ENCODE measurements around the gene TRMT1.

TRMT1 gene

DNA sequence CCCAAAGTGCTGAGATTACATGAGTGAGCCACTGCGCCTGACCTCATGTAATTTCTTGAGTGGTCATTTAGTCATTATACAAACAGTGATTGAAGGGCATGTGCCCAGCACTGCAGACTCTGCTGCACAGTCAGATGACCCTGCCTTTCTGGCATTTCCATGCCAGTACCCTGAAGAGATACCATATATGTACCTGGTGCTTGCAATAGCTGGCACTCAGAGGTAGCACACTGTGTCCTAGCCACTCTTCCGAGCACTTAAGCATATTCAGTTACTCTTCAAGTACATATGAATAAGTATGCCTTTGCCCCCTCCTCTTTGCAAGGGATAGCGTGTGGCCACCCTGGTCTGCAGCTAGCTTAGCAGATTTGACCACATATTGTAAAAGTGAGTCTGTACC, 18.1 kb upstream of the TRMT1 start:
- TF ChIP-seq, protein P1, sequence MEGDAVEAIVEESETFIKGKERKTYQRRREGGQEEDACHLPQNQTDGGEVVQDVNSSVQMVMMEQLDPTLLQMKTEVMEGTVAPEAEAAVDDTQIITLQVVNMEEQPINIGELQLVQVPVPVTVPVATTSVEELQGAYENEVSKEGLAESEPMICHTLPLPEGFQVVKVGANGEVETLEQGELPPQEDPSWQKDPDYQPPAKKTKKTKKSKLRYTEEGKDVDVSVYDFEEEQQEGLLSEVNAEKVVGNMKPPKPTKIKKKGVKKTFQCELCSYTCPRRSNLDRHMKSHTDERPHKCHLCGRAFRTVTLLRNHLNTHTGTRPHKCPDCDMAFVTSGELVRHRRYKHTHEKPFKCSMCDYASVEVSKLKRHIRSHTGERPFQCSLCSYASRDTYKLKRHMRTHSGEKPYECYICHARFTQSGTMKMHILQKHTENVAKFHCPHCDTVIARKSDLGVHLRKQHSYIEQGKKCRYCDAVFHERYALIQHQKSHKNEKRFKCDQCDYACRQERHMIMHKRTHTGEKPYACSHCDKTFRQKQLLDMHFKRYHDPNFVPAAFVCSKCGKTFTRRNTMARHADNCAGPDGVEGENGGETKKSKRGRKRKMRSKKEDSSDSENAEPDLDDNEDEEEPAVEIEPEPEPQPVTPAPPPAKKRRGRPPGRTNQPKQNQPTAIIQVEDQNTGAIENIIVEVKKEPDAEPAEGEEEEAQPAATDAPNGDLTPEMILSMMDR (IDR thresholded peaks at IDR 0.05; ENCODE audit: low read depth, low read length, missing control alignments): no peak
- DNase-seq (ENCODE audit: low read depth): no peak
- H3K4me3 ChIP-seq (ENCODE audit: low read depth, low read length): no peak overlapping the region

GRCh38 chr19:13133241-13133870, 16.8 kb upstream of the TRMT1 start:
- TF ChIP-seq, protein P1 (IDR thresholded peaks at IDR 0.05; ENCODE audit: low read depth, low read length, missing control alignments): no peak
- H3K4me3 ChIP-seq (ENCODE audit: low read depth, low read length): no peak overlapping the region
- no peak for DNase-seq (ENCODE audit: low read depth)

GRCh38 chr19:13132471-13133180, 16.1 kb upstream of the TRMT1 start:
- TF ChIP-seq, protein P1 (IDR thresholded peaks at IDR 0.05; ENCODE audit: low read depth, low read length, missing control alignments): no peak
- H3K4me3 ChIP-seq (ENCODE audit: low read depth, low read length): no peak overlapping the region
- no peak for DNase-seq (ENCODE audit: low read depth)

- DNase-seq (ENCODE audit: low read depth): no peak
- H3K4me3 ChIP-seq (ENCODE audit: low read depth, low read length): no peak overlapping the region
- TF ChIP-seq, protein P1 (IDR thresholded peaks at IDR 0.05; ENCODE audit: low read depth, low read length, missing control alignments): no peak
Measured at GRCh38 chr19:13130886-13131490, 14.4 kb upstream of the TRMT1 start.

GRCh38 chr19:13129384-13129783, 12.8 kb upstream of the TRMT1 start:
- DNase-seq (ENCODE audit: low read depth): no peak
- TF ChIP-seq, protein P1 (IDR thresholded peaks at IDR 0.05; ENCODE audit: low read depth, low read length, missing control alignments): no peak
- H3K4me3 ChIP-seq (ENCODE audit: low read depth, low read length): no peak overlapping the region

DNA sequence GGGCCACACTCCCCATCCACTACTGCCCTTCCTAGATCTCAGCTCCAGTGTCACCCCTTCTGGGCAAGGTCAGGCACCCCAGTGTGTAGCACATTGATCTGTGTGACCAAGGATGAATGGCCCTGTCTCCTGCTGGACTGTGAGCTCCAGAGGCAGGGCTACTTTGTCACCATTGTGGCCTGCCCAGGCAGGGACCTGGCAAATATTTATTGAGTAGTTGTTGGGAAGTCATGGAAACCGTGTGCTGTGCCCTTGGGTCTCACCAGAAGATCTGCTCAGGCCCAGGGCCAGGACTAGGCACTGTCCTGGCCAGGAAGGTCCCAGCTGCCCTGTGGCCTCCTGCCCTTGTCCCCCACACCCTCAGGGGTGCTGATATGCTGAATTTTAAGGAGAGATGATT, 12.0 kb upstream of the TRMT1 start:
- TF ChIP-seq, protein P1 (IDR thresholded peaks at IDR 0.05; ENCODE audit: low read depth, low read length, missing control alignments): no peak
- H3K4me3 ChIP-seq (ENCODE audit: low read depth, low read length): no peak overlapping the region
- DNase-seq (ENCODE audit: low read depth): no peak

Data from GM12864 (cell line).